Stimulated activated CD4-positive, alpha-beta T cell treated with anti-CD3 and anti-CD28 coated beads, Interleukin-4, amount 100 ng/mL, for 4 hours (primary cell): ENCODE results near the gene HIVEP3.

ENCODE experiments used
- DNase-seq, 2 experiments: peaks; one replicate each; pipeline ENCODE4 v3.0.0-alpha.2; 2020

The HIVEP3 gene

GRCh38 chr1:41661428-41662060, 257.2 kb downstream of the HIVEP3 start:
- peak; percentile 41 to 42 for DNase-seq

- no peak for DNase-seq
Measured at GRCh38 chr1:41660570-41661427, 257.9 kb downstream of the HIVEP3 start.

- peak in 1 of 2 experiments; percentile 50 for DNase-seq
Measured at GRCh38 chr1:41659903-41660302, 258.8 kb downstream of the HIVEP3 start.

GRCh38 chr1:41659159-41659495, 259.6 kb downstream of the HIVEP3 start:
- no peak for DNase-seq

GRCh38 chr1:41658431-41659158, 260.1 kb downstream of the HIVEP3 start:
- no peak for DNase-seq

- DNase-seq: no peak
Measured at GRCh38 chr1:41657679-41658295, 260.9 kb downstream of the HIVEP3 start.

GRCh38 chr1:41656825-41657500, 261.8 kb downstream of the HIVEP3 start:
- no peak for DNase-seq

- DNase-seq: no peak
Measured at GRCh38 chr1:41656068-41656467, 262.7 kb downstream of the HIVEP3 start.

- DNase-seq: no peak
Measured at GRCh38 chr1:41655632-41656031, 263.1 kb downstream of the HIVEP3 start.

GRCh38 chr1:41653574-41653973, 265.1 kb downstream of the HIVEP3 start:
- no peak for DNase-seq

- no peak for DNase-seq
Measured at GRCh38 chr1:41652384-41653265, 266.1 kb downstream of the HIVEP3 start.

- peak; percentile 36 to 58 for DNase-seq
Measured at GRCh38 chr1:41650028-41650880, 268.5 kb downstream of the HIVEP3 start.

- no peak for DNase-seq
Measured at GRCh38 chr1:41649396-41650027, 269.2 kb downstream of the HIVEP3 start.

- DNase-seq: no peak
Measured at GRCh38 chr1:41648844-41649243, 269.9 kb downstream of the HIVEP3 start.

GRCh38 chr1:41648230-41648629, 270.5 kb downstream of the HIVEP3 start:
- DNase-seq: no peak

GRCh38 chr1:41647221-41648135, 271.2 kb downstream of the HIVEP3 start:
- no peak for DNase-seq

- DNase-seq: no peak
Measured at GRCh38 chr1:41646186-41646585, 272.5 kb downstream of the HIVEP3 start.

- DNase-seq: no peak
Measured at GRCh38 chr1:41645062-41645461, 273.7 kb downstream of the HIVEP3 start.
